ENCODE measurements around the gene DIP2B. TPM values are rescaled to one million over a fixed set of nuclear protein-coding genes. Genes with fewer than 3 reads are reported as not detected.

DIP2B gene
- polyA plus RNA-seq, 2 donors = 7.2 to 10.0 TPM

DNA sequence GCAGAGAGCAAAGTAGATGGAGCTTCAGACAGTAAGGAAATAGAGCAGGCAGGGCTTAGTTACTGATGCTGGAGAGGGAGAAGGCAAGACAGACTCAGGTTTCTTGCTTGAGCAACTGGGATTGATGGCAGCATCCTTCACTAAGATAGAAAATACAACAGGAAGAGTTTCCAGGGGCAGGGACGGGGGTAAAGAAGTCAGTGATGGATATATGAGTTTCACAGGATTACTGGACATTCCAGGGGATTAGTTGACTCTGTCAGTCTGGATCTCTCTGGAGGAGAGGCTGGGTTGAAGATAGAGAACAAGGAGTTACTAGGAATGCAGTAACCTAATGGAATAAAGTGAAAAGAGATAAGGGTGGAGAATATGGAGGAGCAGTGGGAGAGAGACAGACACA is 184.7 kb downstream of the DIP2B start:
- H3K27me3 ChIP-seq (ENCODE audit: control insufficient read depth in 1 of 2, insufficient read depth in 2 of 2, low read length in 2 of 2) = no peaks in the 10 kb centered on the region
- 47 to 67% methylated on average over 1 of the region's 1 CpG for WGBS, 2 donors
- no peak overlapping the region for H3K27ac ChIP-seq (ENCODE audit: low read depth in 2 of 2, low read length in 1 of 2)
- H3K4me3 ChIP-seq (ENCODE audit: low read depth in 1 of 2, low read length in 2 of 2) = no peak overlapping the region
- no peaks in the 10 kb centered on the region for H3K9me3 ChIP-seq (ENCODE audit: control insufficient read depth in 2 of 2, insufficient read depth in 1 of 2, low read depth in 1 of 2, low read length in 1 of 2)
- no peaks in the 10 kb centered on the region for H3K4me1 ChIP-seq (ENCODE audit: control insufficient read depth in 2 of 2, insufficient read depth in 2 of 2, low read length in 1 of 2)
- peaks cover 8 to 13% of the 10 kb centered on the region in 2 donors for H3K36me3 ChIP-seq (ENCODE audit: control insufficient read depth in 2 of 2, insufficient read depth in 2 of 2, low read length in 1 of 2)

DNA sequence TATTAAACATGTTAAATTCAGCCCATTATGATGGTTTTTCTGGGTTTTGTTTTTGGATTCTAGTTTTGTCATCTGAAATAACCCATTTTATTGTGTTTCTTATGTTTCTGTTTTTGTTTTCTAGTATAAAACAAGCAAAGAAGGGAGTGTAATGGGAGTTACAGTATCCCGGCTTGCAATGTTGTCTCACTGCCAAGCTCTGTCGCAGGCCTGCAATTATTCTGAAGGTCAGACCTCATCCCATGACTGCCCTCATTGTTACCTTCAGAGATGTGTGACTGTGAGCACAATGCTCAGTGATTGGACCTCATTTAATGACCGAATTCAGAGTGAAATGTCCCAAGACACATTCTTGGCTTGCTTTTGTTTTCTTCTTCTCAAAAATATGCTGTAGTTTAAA is 186.1 kb downstream of the DIP2B start:
- no peaks in the 10 kb centered on the region for H3K27me3 ChIP-seq (ENCODE audit: control insufficient read depth in 1 of 2, insufficient read depth in 2 of 2, low read length in 2 of 2)
- H3K4me1 ChIP-seq (ENCODE audit: control insufficient read depth in 2 of 2, insufficient read depth in 2 of 2, low read length in 1 of 2) = no peaks in the 10 kb centered on the region
- H3K36me3 ChIP-seq (ENCODE audit: control insufficient read depth in 2 of 2, insufficient read depth in 2 of 2, low read length in 1 of 2) = peaks cover 8 to 11% of the 10 kb centered on the region in 2 donors
- no peak overlapping the region for H3K4me3 ChIP-seq (ENCODE audit: low read depth in 1 of 2, low read length in 2 of 2)
- H3K9me3 ChIP-seq (ENCODE audit: control insufficient read depth in 2 of 2, insufficient read depth in 1 of 2, low read depth in 1 of 2, low read length in 1 of 2) = no peaks in the 10 kb centered on the region
- 53 to 64% methylated on average over 3 of the region's 3 CpGs for WGBS, 2 donors
- no peak overlapping the region for H3K27ac ChIP-seq (ENCODE audit: low read depth in 2 of 2, low read length in 1 of 2)

DNA sequence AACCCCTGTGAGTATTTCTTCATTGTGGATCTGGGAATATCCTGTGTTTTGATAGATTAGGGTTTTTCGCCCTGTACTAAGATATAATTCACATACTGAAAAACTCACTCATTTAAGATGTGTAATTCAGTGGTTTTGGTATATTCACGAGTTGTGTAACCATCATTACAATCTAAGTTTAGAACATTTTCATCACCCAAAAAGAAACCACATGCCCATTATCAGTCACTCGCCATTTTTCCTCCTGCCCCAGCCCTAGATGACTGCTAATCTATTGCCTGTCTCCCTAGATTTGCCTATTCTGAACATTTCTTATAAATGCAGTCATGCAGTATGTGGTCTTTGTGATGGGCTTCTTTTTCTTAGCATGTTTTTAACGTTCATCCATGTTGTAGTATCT is 191.2 kb downstream of the DIP2B start:
- Histone ChIP-seq H3K27me3 (ENCODE audit: control insufficient read depth in 1 of 2, insufficient read depth in 2 of 2, low read length in 2 of 2) (no peaks in the 10 kb centered on the region), H3K9me3 (ENCODE audit: control insufficient read depth in 2 of 2, insufficient read depth in 1 of 2, low read depth in 1 of 2, low read length in 1 of 2) (no peaks in the 10 kb centered on the region), H3K4me1 (ENCODE audit: control insufficient read depth in 2 of 2, insufficient read depth in 2 of 2, low read length in 1 of 2) (no peaks in the 10 kb centered on the region), H3K4me3 (ENCODE audit: low read depth in 1 of 2, low read length in 2 of 2) (no peak overlapping the region), H3K36me3 (ENCODE audit: control insufficient read depth in 2 of 2, insufficient read depth in 2 of 2, low read length in 1 of 2) (peaks cover 12 to 14% of the 10 kb centered on the region in 2 donors), H3K27ac (ENCODE audit: low read depth in 2 of 2, low read length in 1 of 2) (no peak overlapping the region)
- WGBS, 2 donors = 72 to 74% methylated on average over 4 of the region's 4 CpGs

DNA sequence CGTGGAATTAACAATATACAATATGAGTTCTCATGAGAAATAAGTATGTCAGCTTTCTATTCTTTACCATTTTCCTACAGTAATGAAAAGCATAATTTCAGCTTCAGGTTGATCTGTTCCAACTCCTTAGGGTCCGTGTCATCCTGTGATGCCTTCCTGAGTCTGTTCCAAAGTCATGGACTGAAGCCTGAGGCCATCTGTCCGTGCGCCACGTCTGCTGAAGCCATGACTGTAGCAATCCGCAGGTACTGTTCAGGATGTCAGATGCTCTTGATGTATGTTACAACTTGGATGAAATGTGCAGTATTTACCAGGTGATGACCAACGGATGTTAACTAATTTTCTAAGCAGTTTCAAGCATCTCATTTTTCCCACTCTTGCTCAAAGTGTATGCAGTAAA is 192.1 kb downstream of the DIP2B start:
- WGBS, 2 donors = 84 to 87% methylated on average over 7 of the region's 7 CpGs
- peaks cover 11 to 14% of the 10 kb centered on the region in 2 donors for H3K36me3 ChIP-seq (ENCODE audit: control insufficient read depth in 2 of 2, insufficient read depth in 2 of 2, low read length in 1 of 2)

GRCh38 chr12:50699154-50699553 is 194.4 kb downstream of the DIP2B start:
- Histone ChIP-seq H3K4me1 (ENCODE audit: control insufficient read depth in 2 of 2, insufficient read depth in 2 of 2, low read length in 1 of 2) (no peaks in the 10 kb centered on the region), H3K27me3 (ENCODE audit: control insufficient read depth in 1 of 2, insufficient read depth in 2 of 2, low read length in 2 of 2) (no peaks in the 10 kb centered on the region), H3K9me3 (ENCODE audit: control insufficient read depth in 2 of 2, insufficient read depth in 1 of 2, low read depth in 1 of 2, low read length in 1 of 2) (no peaks in the 10 kb centered on the region), H3K4me3 (ENCODE audit: low read depth in 1 of 2, low read length in 2 of 2) (no peak overlapping the region), H3K27ac (ENCODE audit: low read depth in 2 of 2, low read length in 1 of 2) (no peak overlapping the region), H3K36me3 (ENCODE audit: control insufficient read depth in 2 of 2, insufficient read depth in 2 of 2, low read length in 1 of 2) (peaks cover 9 to 10% of the 10 kb centered on the region in 2 donors)
- 94 to 98% methylated on average over 1 of the region's 1 CpG for WGBS, 2 donors

More for the DNA sequence above, 192.1 kb downstream of the DIP2B start:
- Histone ChIP-seq H3K27me3 (ENCODE audit: control insufficient read depth in 1 of 2, insufficient read depth in 2 of 2, low read length in 2 of 2) (no peaks in the 10 kb centered on the region), H3K27ac (ENCODE audit: low read depth in 2 of 2, low read length in 1 of 2) (no peak overlapping the region), H3K4me1 (ENCODE audit: control insufficient read depth in 2 of 2, insufficient read depth in 2 of 2, low read length in 1 of 2) (no peaks in the 10 kb centered on the region), H3K9me3 (ENCODE audit: control insufficient read depth in 2 of 2, insufficient read depth in 1 of 2, low read depth in 1 of 2, low read length in 1 of 2) (no peaks in the 10 kb centered on the region), H3K4me3 (ENCODE audit: low read depth in 1 of 2, low read length in 2 of 2) (no peak overlapping the region)

DNA sequence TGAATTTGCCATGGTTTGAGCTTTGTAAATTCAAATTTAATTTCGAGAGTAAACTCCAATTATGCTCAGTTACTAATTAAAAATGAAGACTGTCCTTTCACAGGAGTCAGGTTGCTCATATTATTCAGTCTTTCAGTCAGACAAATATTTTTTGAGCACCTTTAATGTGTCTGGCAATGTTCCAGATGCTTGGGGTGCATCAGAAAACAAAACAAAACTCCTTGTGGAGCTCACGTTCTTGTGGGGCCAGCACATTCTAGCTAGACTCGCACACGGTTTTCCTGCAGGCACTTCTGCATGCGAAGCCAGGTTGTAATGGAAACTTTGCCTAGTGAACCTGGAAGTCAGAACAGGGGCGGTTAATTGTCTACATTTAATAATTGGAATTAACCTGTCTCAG is 195.2 kb downstream of the DIP2B start:
- WGBS, 2 donors = 83 to 85% methylated on average over 6 of the region's 6 CpGs
- Histone ChIP-seq H3K36me3 (ENCODE audit: control insufficient read depth in 2 of 2, insufficient read depth in 2 of 2, low read length in 1 of 2) (peaks cover 9 to 10% of the 10 kb centered on the region in 2 donors), H3K27ac (ENCODE audit: low read depth in 2 of 2, low read length in 1 of 2) (no peak overlapping the region), H3K27me3 (ENCODE audit: control insufficient read depth in 1 of 2, insufficient read depth in 2 of 2, low read length in 2 of 2) (no peaks in the 10 kb centered on the region), H3K4me1 (ENCODE audit: control insufficient read depth in 2 of 2, insufficient read depth in 2 of 2, low read length in 1 of 2) (no peaks in the 10 kb centered on the region), H3K4me3 (ENCODE audit: low read depth in 1 of 2, low read length in 2 of 2) (no peak overlapping the region), H3K9me3 (ENCODE audit: control insufficient read depth in 2 of 2, insufficient read depth in 1 of 2, low read depth in 1 of 2, low read length in 1 of 2) (no peaks in the 10 kb centered on the region)

- no peaks in the 10 kb centered on the region for H3K4me1 ChIP-seq (ENCODE audit: control insufficient read depth in 2 of 2, insufficient read depth in 2 of 2, low read length in 1 of 2)
- no peak overlapping the region for H3K4me3 ChIP-seq (ENCODE audit: low read depth in 1 of 2, low read length in 2 of 2)
- H3K9me3 ChIP-seq (ENCODE audit: control insufficient read depth in 2 of 2, insufficient read depth in 1 of 2, low read depth in 1 of 2, low read length in 1 of 2) = no peaks in the 10 kb centered on the region
- H3K27ac ChIP-seq (ENCODE audit: low read depth in 2 of 2, low read length in 1 of 2) = no peak overlapping the region
- peaks cover 11 to 19% of the 10 kb centered on the region in 2 donors for H3K36me3 ChIP-seq (ENCODE audit: control insufficient read depth in 2 of 2, insufficient read depth in 2 of 2, low read length in 1 of 2)
- no peaks in the 10 kb centered on the region for H3K27me3 ChIP-seq (ENCODE audit: control insufficient read depth in 1 of 2, insufficient read depth in 2 of 2, low read length in 2 of 2)
Observed at GRCh38 chr12:50706606-50707005, 201.8 kb downstream of the DIP2B start.

- no peak overlapping the region for H3K27ac ChIP-seq (ENCODE audit: low read depth in 2 of 2, low read length in 1 of 2)
- no peaks in the 10 kb centered on the region for H3K9me3 ChIP-seq (ENCODE audit: control insufficient read depth in 2 of 2, insufficient read depth in 1 of 2, low read depth in 1 of 2, low read length in 1 of 2)
- peaks cover 11 to 22% of the 10 kb centered on the region in 2 donors for H3K36me3 ChIP-seq (ENCODE audit: control insufficient read depth in 2 of 2, insufficient read depth in 2 of 2, low read length in 1 of 2)
- WGBS, 2 donors = 95 to 96% methylated on average over 6 to 7 of the region's 7 CpGs
- no peaks in the 10 kb centered on the region for H3K27me3 ChIP-seq (ENCODE audit: control insufficient read depth in 1 of 2, insufficient read depth in 2 of 2, low read length in 2 of 2)
- no peaks in the 10 kb centered on the region for H3K4me1 ChIP-seq (ENCODE audit: control insufficient read depth in 2 of 2, insufficient read depth in 2 of 2, low read length in 1 of 2)
- no peak overlapping the region for H3K4me3 ChIP-seq (ENCODE audit: low read depth in 1 of 2, low read length in 2 of 2)
Observed at GRCh38 chr12:50707396-50707795, 202.6 kb downstream of the DIP2B start.

DNA sequence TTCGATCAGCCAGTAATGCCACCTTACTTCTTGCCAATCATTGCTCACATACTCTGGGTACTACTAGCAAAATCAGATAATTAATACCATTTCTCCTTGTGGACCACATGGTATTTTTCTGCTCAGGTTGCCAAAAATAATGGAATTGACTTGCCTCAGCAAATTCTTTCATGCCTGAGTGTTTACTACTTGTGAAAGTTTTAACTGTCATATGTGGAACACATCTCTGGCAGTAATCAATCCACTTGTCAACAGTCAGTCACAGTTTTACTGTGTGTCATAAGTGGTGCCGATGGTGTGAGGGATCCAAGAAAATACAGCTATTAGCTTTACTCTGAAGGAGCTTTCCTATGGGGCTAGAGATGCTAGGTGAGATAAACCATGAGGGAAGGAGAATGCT is 203.8 kb downstream of the DIP2B start:
- Histone ChIP-seq H3K4me1 (ENCODE audit: control insufficient read depth in 2 of 2, insufficient read depth in 2 of 2, low read length in 1 of 2) (no peaks in the 10 kb centered on the region), H3K4me3 (ENCODE audit: low read depth in 1 of 2, low read length in 2 of 2) (no peak overlapping the region), H3K27me3 (ENCODE audit: control insufficient read depth in 1 of 2, insufficient read depth in 2 of 2, low read length in 2 of 2) (no peaks in the 10 kb centered on the region), H3K9me3 (ENCODE audit: control insufficient read depth in 2 of 2, insufficient read depth in 1 of 2, low read depth in 1 of 2, low read length in 1 of 2) (no peaks in the 10 kb centered on the region), H3K36me3 (ENCODE audit: control insufficient read depth in 2 of 2, insufficient read depth in 2 of 2, low read length in 1 of 2) (peaks cover 11 to 22% of the 10 kb centered on the region in 2 donors), H3K27ac (ENCODE audit: low read depth in 2 of 2, low read length in 1 of 2) (no peak overlapping the region)
- 89 to 90% methylated on average over 2 of the region's 2 CpGs for WGBS, 2 donors

DNA sequence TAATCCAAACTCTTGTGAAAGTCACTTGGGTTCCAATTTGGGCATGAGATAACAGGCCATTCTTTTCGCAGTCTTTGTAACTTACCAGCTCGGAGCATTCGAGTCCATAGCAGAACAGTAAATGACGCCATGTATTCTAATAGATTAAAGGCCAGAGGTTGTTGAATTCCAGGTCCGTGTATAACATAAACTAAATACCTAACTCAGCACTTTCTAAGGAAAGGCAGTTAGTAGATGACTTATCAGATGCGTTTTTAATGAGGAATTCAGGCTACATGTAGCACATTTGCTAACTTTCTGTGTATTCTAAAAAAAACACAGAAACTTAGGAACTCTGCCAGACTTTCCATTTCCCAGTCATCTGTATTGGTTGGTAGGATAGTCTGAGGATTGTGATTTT is 206.3 kb downstream of the DIP2B start:
- Histone ChIP-seq H3K9me3 (ENCODE audit: control insufficient read depth in 2 of 2, insufficient read depth in 1 of 2, low read depth in 1 of 2, low read length in 1 of 2) (no peaks in the 10 kb centered on the region), H3K36me3 (ENCODE audit: control insufficient read depth in 2 of 2, insufficient read depth in 2 of 2, low read length in 1 of 2) (peaks cover 13 to 28% of the 10 kb centered on the region in 2 donors), H3K27ac (ENCODE audit: low read depth in 2 of 2, low read length in 1 of 2) (no peak overlapping the region), H3K4me1 (ENCODE audit: control insufficient read depth in 2 of 2, insufficient read depth in 2 of 2, low read length in 1 of 2) (no peaks in the 10 kb centered on the region), H3K4me3 (ENCODE audit: low read depth in 1 of 2, low read length in 2 of 2) (no peak overlapping the region), H3K27me3 (ENCODE audit: control insufficient read depth in 1 of 2, insufficient read depth in 2 of 2, low read length in 2 of 2) (no peaks in the 10 kb centered on the region)
- 81 to 83% methylated on average over 6 of the region's 6 CpGs for WGBS, 2 donors
